ENCODE measurements around the gene VPS35.
"Not testable (repeated sequence)": the region's sequence is repeated elsewhere in the genome, so short reads cannot be mapped to it uniquely, and the experiment has no call there.

GRCh38 chr16:46624862-46625261 is 64.1 kb downstream of the VPS35 start:
- TF ChIP-seq FOXA1 (IDR thresholded peaks at IDR 0.05); SP1 (IDR thresholded peaks at IDR 0.05); FOXM1 (IDR thresholded peaks at IDR 0.05; ENCODE audit: borderline replicate concordance); HDGF (IDR thresholded peaks at IDR 0.05; ENCODE audit: borderline replicate concordance); NFRKB (IDR thresholded peaks at IDR 0.05): not testable (repeated sequence)
